PC-3 (cell line): Measurements from ENCODE around the gene DNAH5. TPM values are rescaled to one million over a fixed set of nuclear protein-coding genes. Genes with fewer than 3 reads are reported as not detected.

Experiments used
- ATAC-seq: fragments of 200-7000 bp; cut with Tn5 transposase; 2 replicates; pipeline ENCODE4 v1.9.1; 2020; ENCODE audit warnings: mild to moderate bottlenecking, moderate library complexity
- BruUV-seq: library from RNA; stranded (reverse); fragments of 400-500 nt; replicated peaks from 2 replicates; lab custom pipeline; 2021; lab: Mats Ljungman, UMichigan
- CTCF ChIA-PET: fragments of 300-600 bp; sonication (Branson Sonifier 250); formaldehyde crosslinking; loops from one replicate; lab custom pipeline; 2022; ENCODE audit warnings: antibody characterized with exemption; lab: Charles Lee
- POLR2A ChIA-PET: fragments of 300-600 bp; sonication (Branson Sonifier 250); formaldehyde crosslinking; loops from one replicate; lab custom pipeline; 2022; ENCODE audit warnings: antibody characterized with exemption; ENCODE audit not compliant: unreplicated experiment; lab: Charles Lee
- DNase-seq: peaks from one replicate; pipeline ENCODE4 v3.0.0-alpha.2; 2015
- H2AFZ ChIP-seq: fragments of 300-600 bp; sonication (generic); 2 replicates; pipeline ENCODE4 v1.6.0; 2016; ENCODE audit warnings: antibody characterized with exemption, low read length
- H3F3A ChIP-seq: fragments of 300-600 bp; sonication (generic); one replicate; pipeline ENCODE4 v1.6.0; 2017; ENCODE audit warnings: antibody characterized with exemption, low read length, control low read depth, mild to moderate bottlenecking; ENCODE audit not compliant: unreplicated experiment
- H3K27ac ChIP-seq: fragments of 300-600 bp; sonication (generic); 2 replicates; pipeline ENCODE4 v1.5.1; 2016; ENCODE audit warnings: mild to moderate bottlenecking, low read length
- H3K27me3 ChIP-seq: fragments of 300-600 bp; sonication (generic); 2 replicates; pipeline ENCODE4 v1.6.1; 2016; ENCODE audit warnings: low read length, mixed read lengths
- H3K36me3 ChIP-seq: fragments of 300-600 bp; sonication (generic); 2 replicates; pipeline ENCODE4 v1.6.1; 2016; ENCODE audit warnings: low read depth, mixed run types, low read length, mixed read lengths
- H3K4me1 ChIP-seq: fragments of 300-600 bp; sonication (generic); 2 replicates; pipeline ENCODE4 v1.5.1; 2016; ENCODE audit warnings: low read length; ENCODE audit not compliant: insufficient read depth
- H3K4me2 ChIP-seq: fragments of 300-600 bp; sonication (generic); 2 replicates; pipeline ENCODE4 v1.6.0; 2016; ENCODE audit warnings: low read length
- H3K4me3 ChIP-seq: fragments of 300-600 bp; sonication (generic); 2 replicates; pipeline ENCODE4 v1.5.1; 2016; ENCODE audit warnings: mild to moderate bottlenecking, low read length, mixed read lengths
- H3K79me2 ChIP-seq: fragments of 300-600 bp; sonication (generic); 2 replicates; pipeline ENCODE4 v1.6.1; 2017; ENCODE audit warnings: low read length, mixed read lengths
- H3K9ac ChIP-seq: fragments of 300-600 bp; sonication (generic); 2 replicates; pipeline ENCODE4 v1.6.0; 2016; ENCODE audit warnings: mild to moderate bottlenecking, low read length
- H3K9me2 ChIP-seq: fragments of 300-600 bp; sonication (generic); replicated peaks from 2 replicates; pipeline ENCODE4 v1.6.1; 2016; ENCODE audit warnings: mixed run types, low read length, mixed read lengths
- H3K9me3 ChIP-seq: fragments of 300-600 bp; sonication (generic); 2 replicates; pipeline ENCODE4 v1.6.1; 2016; ENCODE audit warnings: low read length, mixed read lengths
- H4K20me1 ChIP-seq: fragments of 300-600 bp; sonication (generic); 2 replicates; pipeline ENCODE4 v1.6.1; 2016; ENCODE audit warnings: low read length, mixed read lengths
- EZH2 ChIP-seq: fragments of 300-600 bp; sonication (generic); IDR thresholded peaks from one replicate; pipeline ENCODE4 v1.6.1; 2017; ENCODE audit warnings: antibody characterized with exemption, mild to moderate bottlenecking, low read length; ENCODE audit not compliant: unreplicated experiment
- EZH2phosphoT487 ChIP-seq: fragments of 300-600 bp; sonication (generic); IDR thresholded peaks from 2 replicates; pipeline ENCODE4 v1.6.1; 2018; ENCODE audit warnings: mild to moderate bottlenecking, antibody characterized with exemption, low read length, borderline replicate concordance
- intact Hi-C: fragments of 100-400 bp; cut with micrococcal nuclease; formaldehyde crosslinking; loops from 2 replicates; pipeline ENCODE4 v1.9.0; 2023
- total RNA-seq: library from RNA; depleted of rRNA; stranded (reverse); fragments of >200 nt; gene quantifications from 2 replicates; pipeline ENCODE4 v1.2.3, GENCODE V29; 2014
- TF ChIP-seq, protein P1 (sequence below): fragments of 300-600 bp; sonication (generic); conservative IDR thresholded peaks from 2 replicates; pipeline ENCODE4 v1.5.1; 2017; ENCODE audit warnings: antibody characterized with exemption, low read depth, mild to moderate bottlenecking, low read length

Gene DNAH5
- total RNA-seq, 1 experiment from 2014 or later: 3.5 TPM

DNA sequence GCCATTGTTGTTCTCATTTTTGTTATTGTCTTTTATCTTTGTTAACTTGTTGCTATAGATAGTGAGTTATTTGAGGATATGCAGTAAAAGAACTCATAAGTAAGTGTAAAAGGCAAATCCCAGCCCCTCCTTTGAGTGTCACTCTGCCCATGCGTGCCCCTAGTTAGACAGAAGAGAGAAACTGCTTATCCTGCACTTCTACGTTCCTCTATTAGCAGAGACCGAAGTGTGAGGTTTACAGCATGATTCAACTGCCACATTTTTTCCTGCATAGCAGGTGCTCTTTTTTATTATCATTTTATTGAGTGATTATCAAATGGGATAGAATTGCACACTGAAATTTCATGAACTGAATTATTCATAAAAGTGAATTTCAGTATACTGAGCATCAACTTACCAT lies 12.0 kb upstream of the DNAH5 start:
- Histone ChIP-seq H3K79me2 (no peaks in the 10 kb centered on the region), H3K9me2 (no peaks in the 10 kb centered on the region), H3K4me1 (no peaks in the 10 kb centered on the region), H3K4me3 (no peak overlapping the region), H3F3A (no peaks in the 10 kb centered on the region), H3K27ac (no peak overlapping the region), H3K9me3 (no peaks in the 10 kb centered on the region), H3K27me3 (no peaks in the 10 kb centered on the region), H2AFZ (no peak overlapping the region), H3K4me2 (no peak overlapping the region), H3K9ac (no peak overlapping the region), H4K20me1 (no peaks in the 10 kb centered on the region), H3K36me3 (no peaks in the 10 kb centered on the region)
- CTCF ChIA-PET: interaction anchor here (0.7 kb wide), 1 partner anchor 634 kb away, joined by 5 read pairs; no protein-coding TSS in a partner anchor
- no TSS peak for BruUV-seq
- POLR2A ChIA-PET: no interaction called here
- intact Hi-C loops: loop anchor here (2.0 to 5.0 kb wide), 2 partner anchors 459 to 1664 kb away; no protein-coding TSS in a partner anchor
- no peak for DNase-seq
- ATAC-seq: no peak
- no peak for TF ChIP-seq EZH2
- TF ChIP-seq, protein P1, sequence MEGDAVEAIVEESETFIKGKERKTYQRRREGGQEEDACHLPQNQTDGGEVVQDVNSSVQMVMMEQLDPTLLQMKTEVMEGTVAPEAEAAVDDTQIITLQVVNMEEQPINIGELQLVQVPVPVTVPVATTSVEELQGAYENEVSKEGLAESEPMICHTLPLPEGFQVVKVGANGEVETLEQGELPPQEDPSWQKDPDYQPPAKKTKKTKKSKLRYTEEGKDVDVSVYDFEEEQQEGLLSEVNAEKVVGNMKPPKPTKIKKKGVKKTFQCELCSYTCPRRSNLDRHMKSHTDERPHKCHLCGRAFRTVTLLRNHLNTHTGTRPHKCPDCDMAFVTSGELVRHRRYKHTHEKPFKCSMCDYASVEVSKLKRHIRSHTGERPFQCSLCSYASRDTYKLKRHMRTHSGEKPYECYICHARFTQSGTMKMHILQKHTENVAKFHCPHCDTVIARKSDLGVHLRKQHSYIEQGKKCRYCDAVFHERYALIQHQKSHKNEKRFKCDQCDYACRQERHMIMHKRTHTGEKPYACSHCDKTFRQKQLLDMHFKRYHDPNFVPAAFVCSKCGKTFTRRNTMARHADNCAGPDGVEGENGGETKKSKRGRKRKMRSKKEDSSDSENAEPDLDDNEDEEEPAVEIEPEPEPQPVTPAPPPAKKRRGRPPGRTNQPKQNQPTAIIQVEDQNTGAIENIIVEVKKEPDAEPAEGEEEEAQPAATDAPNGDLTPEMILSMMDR: no peak
- TF ChIP-seq EZH2phosphoT487: no peak

DNA sequence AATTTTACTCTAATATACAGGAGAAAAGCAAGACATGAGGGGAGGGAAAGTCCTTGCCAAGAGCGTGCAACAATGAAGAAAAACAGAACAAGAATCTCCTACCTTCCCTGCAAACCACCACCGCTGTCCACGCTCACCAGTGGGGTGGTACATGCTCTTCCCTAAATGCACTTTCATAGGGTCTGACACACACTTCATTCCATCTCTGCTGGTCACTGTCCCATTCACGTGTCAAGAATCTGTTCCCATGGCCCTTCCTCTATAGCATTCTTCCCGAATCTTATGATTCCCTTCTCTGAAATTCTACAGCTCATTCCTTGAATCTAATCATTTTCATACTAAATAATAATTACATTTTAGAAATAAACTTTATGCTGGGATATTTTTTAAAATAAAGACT lies 11.4 kb upstream of the DNAH5 start:
- Histone ChIP-seq H3K4me2 (no peak overlapping the region), H3K9me2 (no peaks in the 10 kb centered on the region), H3K79me2 (no peaks in the 10 kb centered on the region), H3K9ac (no peak overlapping the region), H3F3A (no peaks in the 10 kb centered on the region), H3K9me3 (no peaks in the 10 kb centered on the region), H3K27ac (no peak overlapping the region), H2AFZ (no peak overlapping the region), H3K27me3 (no peaks in the 10 kb centered on the region), H3K36me3 (no peaks in the 10 kb centered on the region), H3K4me1 (no peaks in the 10 kb centered on the region), H4K20me1 (no peaks in the 10 kb centered on the region), H3K4me3 (no peak overlapping the region)
- intact Hi-C loops: loop anchor here (2.0 to 5.0 kb wide), 2 partner anchors 459 to 1663 kb away; no protein-coding TSS in a partner anchor
- no peak for DNase-seq
- BruUV-seq: no TSS peak
- ATAC-seq: no peak
- TF ChIP-seq EZH2 (no peak), EZH2phosphoT487 (no peak)
- TF ChIP-seq, protein P1: no peak
- ChIA-PET CTCF (no interaction called here), POLR2A (no interaction called here)

DNA sequence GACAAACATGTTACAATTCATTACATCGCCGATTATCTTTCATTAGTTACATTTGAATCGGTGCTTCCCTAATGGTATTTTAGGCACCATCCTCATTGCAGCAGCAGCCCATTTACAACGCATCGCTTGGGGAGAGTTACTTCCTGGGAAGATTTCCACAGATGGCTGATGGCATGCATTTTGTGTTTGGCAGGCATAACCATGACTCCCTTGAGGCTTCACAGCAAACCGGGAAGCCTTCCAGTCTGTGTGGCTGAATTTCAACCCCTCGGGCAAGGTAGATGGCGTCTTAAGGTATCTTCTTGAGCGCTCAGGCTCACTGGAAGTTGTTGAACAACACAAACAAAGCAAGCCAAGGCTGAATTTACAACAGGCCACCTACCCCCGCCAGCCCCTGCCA lies 1.6 kb upstream of the DNAH5 start:
- no peak overlapping the region for H3K9ac ChIP-seq
- POLR2A ChIA-PET: no interaction called here

More for the DNA sequence above, 1.6 kb upstream of the DNAH5 start:
- no peaks in the 10 kb centered on the region for H3K36me3 ChIP-seq
- H3K27me3 ChIP-seq: no peaks in the 10 kb centered on the region
- CTCF ChIA-PET: no interaction called here
- no peak for ATAC-seq
- DNase-seq: peak; percentile 79
- peaks cover 27% of the 10 kb centered on the region for H3K4me1 ChIP-seq
- peak overlapping the region; percentile 50 for H3K27ac ChIP-seq
- H3K79me2 ChIP-seq: no peaks in the 10 kb centered on the region
- H3K9me3 ChIP-seq: no peaks in the 10 kb centered on the region
- H3F3A ChIP-seq: no peaks in the 10 kb centered on the region
- BruUV-seq: no TSS peak
- TF ChIP-seq EZH2phosphoT487 (no peak), EZH2 (no peak)
- TF ChIP-seq, protein P1: no peak
- H3K4me3 ChIP-seq: no peak overlapping the region
- H3K9me2 ChIP-seq: no peaks in the 10 kb centered on the region
- no peak overlapping the region for H3K4me2 ChIP-seq
- no peak overlapping the region for H2AFZ ChIP-seq
- H4K20me1 ChIP-seq: no peaks in the 10 kb centered on the region
- intact Hi-C loops: no loop called here
